Upper lobe of left lung (tissue), 4 donors: Measurements from ENCODE around the gene HPD.

Experiments used
- EP300 ChIP-seq, 4 donors: sonication (generic); formaldehyde crosslinking; IDR thresholded peaks; one replicate each; pipeline ENCODE4 v1.5.1; 2017; ENCODE audit warnings: antibody characterized with exemption in 4 of 4, control low read depth in 2 of 4
- POLR2A ChIP-seq, 4 donors: fragments of 450-650 bp; IDR thresholded peaks; one replicate each; pipeline ENCODE4 v1.5.1; 2016 to 2017; ENCODE audit warnings: antibody characterized with exemption in 4 of 4, mild to moderate bottlenecking in 2 of 4
- TF ChIP-seq, protein P1 (sequence below), 6 experiments: fragments of 450-650 bp in 4 of 6; fragments of 200-600 bp in 2 of 6; sonication (generic) in 2 of 6; IDR thresholded peaks; one replicate each; pipeline ENCODE4 v1.5.1; 2016 to 2019; ENCODE audit warnings: antibody characterized with exemption in 6 of 6

DNA sequence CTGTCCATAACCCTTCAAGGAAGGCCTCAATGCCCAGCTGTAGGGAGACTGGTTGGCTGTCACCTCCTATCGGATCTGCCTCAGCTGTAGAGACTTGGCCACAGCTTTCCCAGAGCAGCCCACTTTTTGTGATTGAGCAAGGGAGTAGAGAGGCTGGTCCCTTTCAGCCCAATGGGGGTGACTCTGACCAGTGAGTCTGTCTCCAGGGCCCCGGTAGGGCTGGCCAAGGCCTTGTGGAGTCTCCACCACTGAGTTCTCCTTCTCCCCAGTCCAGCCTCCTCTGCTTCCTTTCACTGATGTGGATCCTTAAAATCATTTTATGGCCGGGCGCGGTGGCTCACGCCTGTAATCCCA lies 14.5 kb upstream of the HPD start:
- TF ChIP-seq, protein P1, sequence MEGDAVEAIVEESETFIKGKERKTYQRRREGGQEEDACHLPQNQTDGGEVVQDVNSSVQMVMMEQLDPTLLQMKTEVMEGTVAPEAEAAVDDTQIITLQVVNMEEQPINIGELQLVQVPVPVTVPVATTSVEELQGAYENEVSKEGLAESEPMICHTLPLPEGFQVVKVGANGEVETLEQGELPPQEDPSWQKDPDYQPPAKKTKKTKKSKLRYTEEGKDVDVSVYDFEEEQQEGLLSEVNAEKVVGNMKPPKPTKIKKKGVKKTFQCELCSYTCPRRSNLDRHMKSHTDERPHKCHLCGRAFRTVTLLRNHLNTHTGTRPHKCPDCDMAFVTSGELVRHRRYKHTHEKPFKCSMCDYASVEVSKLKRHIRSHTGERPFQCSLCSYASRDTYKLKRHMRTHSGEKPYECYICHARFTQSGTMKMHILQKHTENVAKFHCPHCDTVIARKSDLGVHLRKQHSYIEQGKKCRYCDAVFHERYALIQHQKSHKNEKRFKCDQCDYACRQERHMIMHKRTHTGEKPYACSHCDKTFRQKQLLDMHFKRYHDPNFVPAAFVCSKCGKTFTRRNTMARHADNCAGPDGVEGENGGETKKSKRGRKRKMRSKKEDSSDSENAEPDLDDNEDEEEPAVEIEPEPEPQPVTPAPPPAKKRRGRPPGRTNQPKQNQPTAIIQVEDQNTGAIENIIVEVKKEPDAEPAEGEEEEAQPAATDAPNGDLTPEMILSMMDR (IDR thresholded peaks at IDR 0.05), result no peak
- no peak for TF ChIP-seq POLR2A (IDR thresholded peaks at IDR 0.05)
- no peak for TF ChIP-seq EP300 (IDR thresholded peaks at IDR 0.05)
